GM21367 (cell line): ENCODE measurements around the gene IFT43.
A peak's percentile ranks its signal among the peaks of the same experiment; 100 is the strongest.

ENCODE experiments used
- ATAC-seq: cut with Tn5 transposase; IDR thresholded peaks from one replicate; pipeline ENCODE4 v1.9.1; 2021; ENCODE audit not compliant: unreplicated experiment

Gene IFT43

GRCh38 chr14:75979648-75980565, 5.7 kb upstream of the IFT43 start:
- ATAC-seq = no peak

- no peak for ATAC-seq
Measured at GRCh38 chr14:75980856-75981255, 4.7 kb upstream of the IFT43 start.

- ATAC-seq = peak; percentile 27
Measured at GRCh38 chr14:75981426-75982265, 3.9 kb upstream of the IFT43 start, which contains the start of gene TGFB3. Gene TGFB3 (minus strand): TSS chr14:75981995. CDS start chr14:75980893, 1,102 bp downstream.

GRCh38 chr14:75982266-75983018, 3.1 kb upstream of the IFT43 start:
- no peak for ATAC-seq

GRCh38 chr14:75983019-75983358, 2.6 kb upstream of the IFT43 start:
- no peak for ATAC-seq

GRCh38 chr14:75984674-75985073, 889 bp upstream of the IFT43 start:
- ATAC-seq = no peak

GRCh38 chr14:75986439-75986765, 839 bp downstream of the IFT43 start:
- ATAC-seq = no peak

- ATAC-seq = no peak
Measured at GRCh38 chr14:75987201-75987970, 1.8 kb downstream of the IFT43 start.

GRCh38 chr14:75989134-75989533, 3.6 kb downstream of the IFT43 start:
- ATAC-seq = no peak

GRCh38 chr14:75990297-75990696, 4.7 kb downstream of the IFT43 start:
- no peak for ATAC-seq

- no peak for ATAC-seq
Measured at GRCh38 chr14:75991753-75992152, 6.2 kb downstream of the IFT43 start.

GRCh38 chr14:75993567-75994041, 8.0 kb downstream of the IFT43 start:
- ATAC-seq = no peak

GRCh38 chr14:75995372-75996041, 9.9 kb downstream of the IFT43 start:
- ATAC-seq = no peak

GRCh38 chr14:75996488-75996887, 10.9 kb downstream of the IFT43 start:
- no peak for ATAC-seq

GRCh38 chr14:75999511-76000190, 14.1 kb downstream of the IFT43 start:
- ATAC-seq = no peak

GRCh38 chr14:76002383-76002782, 16.8 kb downstream of the IFT43 start:
- no peak for ATAC-seq

- ATAC-seq = no peak
Measured at GRCh38 chr14:76006253-76006652, 20.7 kb downstream of the IFT43 start.

- ATAC-seq = no peak
Measured at GRCh38 chr14:76007379-76007778, 21.8 kb downstream of the IFT43 start.

GRCh38 chr14:76007852-76008251, 22.3 kb downstream of the IFT43 start:
- ATAC-seq = no peak
